GM18507 (cell line): ENCODE measurements around the gene EDN3.

Experiments used
- DNase-seq: peaks from one replicate; pipeline ENCODE4 v3.0.0; 2011; ENCODE audit warnings: low read depth; ENCODE audit not compliant: insufficient read length; ENCODE audit errors: extremely low spot score
- FAIRE-seq: peaks from 2 replicates; lab custom pipeline; 2011; peaks lifted over from hg19 to GRCh38; lab: Jason Lieb, UNC

EDN3 gene

DNA sequence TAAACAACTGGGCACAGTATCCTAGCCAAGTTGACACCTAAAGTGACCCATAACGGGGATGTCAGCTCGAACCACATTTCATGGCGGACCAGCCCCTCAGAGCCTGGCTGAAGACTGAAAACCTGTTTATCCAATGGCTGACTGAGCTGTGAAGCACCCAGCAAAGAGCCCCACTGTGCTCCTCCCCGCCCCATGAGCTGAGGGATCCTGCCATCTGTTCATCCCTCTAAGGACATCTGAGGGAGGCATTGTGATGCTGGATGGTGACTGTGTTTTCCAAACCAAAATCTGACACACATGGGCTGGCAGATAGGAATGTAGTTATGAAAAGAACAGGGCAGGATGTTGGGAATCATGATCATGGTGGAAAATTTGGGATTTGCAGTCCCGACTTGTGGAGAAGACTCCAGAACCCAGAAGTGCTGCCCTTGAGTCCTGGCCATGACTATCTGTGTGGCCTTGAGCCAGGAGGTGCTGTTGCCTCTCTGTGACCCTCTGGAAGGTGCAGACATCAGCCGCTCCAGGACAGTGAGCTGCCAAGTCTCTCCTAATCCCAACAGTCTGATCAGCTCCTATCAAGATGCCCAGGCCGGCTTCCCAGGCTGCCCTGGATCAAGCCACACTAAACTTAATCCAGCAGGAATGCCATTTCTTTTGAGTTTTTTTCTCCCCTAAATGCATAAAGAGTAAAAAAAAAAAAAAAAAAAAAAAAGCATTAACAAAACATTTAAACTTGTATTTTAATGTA is 5.7 kb downstream of the EDN3 start:
- no peak for FAIRE-seq

DNA sequence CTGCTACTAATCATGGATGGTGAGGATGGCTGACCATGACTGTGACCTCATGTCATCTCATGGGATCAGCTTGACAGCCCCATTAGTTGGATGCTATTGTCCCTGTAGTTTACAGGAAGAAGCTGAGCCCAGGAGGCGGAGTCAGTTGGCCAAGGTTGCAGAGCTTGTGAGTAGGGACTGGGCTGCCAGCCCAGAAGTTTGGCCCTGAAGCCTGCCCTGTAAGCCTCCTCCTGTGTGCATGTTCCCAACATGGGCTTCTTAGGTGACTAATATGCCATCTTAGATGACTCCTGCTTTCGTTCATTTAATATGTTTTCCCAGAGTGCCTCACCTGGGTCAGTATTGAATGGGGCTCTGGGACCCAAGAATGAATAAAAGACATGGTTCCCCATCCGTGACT is 6.9 kb downstream of the EDN3 start:
- FAIRE-seq (no peak), DNase-seq (no peak)

More for the DNA sequence above, 5.7 kb downstream of the EDN3 start:
- DNase-seq, result no peak

DNA sequence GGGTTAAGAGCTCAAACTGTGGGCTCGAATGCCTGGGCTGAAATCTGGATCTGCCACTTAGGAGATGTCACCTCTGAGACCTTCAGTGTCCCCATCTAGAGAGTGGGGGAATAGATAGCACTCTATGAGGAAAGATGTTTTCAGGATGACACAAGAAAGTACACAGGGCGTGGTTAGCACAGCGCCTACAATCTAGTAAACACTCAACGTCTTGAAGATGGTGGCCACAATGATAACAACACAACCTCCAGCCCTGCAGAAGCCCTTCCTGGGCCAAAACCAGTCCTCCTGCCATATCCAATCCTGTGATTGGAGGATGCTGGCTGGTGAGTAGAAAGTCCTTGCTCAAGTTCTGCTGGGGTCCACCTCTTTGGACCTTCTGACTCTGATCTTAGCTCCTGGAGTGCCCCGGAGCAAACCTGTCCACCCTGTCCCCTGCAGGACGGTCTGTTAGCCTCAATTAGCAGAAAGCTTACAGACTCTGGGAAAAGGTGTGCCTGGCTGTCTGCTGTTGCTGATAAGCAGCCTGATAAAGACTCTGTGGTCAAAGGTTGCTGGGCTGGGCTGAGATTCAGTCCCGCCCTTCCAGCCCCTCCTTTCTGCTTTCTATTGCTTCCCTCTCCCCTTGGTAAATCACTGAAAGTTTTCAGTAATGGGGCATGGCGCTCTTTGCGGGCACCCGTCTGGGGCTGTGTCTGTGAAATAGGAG is 8.2 kb downstream of the EDN3 start:
- DNase-seq, result no peak
- no peak for FAIRE-seq

DNA sequence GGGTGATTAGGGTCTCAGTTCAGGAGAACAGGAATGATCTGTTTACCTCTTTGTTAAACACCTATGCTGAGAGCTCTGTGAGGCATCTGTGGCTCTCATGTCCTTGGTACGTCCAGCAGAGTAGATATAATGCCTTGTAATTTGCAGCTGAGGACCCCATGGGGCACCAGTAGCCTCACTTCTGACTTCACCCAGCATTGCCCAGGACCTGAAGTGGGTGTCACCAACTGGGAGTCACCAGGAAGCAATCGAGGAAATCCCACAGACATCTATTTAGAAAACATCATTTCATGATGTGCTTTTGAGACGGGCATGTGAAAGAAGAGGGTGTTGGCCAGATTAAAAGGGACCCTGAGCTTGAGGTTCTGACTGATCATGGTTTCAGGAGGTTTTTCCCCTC is 8.8 kb downstream of the EDN3 start:
- no peak for FAIRE-seq
- no peak for DNase-seq

DNA sequence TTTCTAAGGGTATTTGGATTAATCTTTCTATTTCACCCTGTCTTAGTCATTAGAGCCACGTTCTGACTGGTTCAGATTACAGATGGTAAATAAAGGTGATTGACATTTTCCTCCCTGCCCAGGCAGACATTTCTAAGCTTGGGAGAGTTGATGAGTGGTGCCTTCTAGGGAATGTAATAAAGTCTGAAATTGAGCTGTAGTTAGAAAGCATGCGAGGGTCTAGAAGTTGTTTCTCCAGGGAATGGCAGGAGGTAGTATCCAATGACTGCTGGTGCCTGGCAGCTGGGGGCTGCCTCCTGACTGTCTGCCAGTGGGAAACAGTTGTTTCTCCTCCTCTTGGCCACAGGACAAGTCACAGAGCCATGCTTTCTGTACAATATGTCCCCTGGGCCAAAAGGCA is 14.6 kb downstream of the EDN3 start:
- DNase-seq (no peak), FAIRE-seq (no peak)

DNA sequence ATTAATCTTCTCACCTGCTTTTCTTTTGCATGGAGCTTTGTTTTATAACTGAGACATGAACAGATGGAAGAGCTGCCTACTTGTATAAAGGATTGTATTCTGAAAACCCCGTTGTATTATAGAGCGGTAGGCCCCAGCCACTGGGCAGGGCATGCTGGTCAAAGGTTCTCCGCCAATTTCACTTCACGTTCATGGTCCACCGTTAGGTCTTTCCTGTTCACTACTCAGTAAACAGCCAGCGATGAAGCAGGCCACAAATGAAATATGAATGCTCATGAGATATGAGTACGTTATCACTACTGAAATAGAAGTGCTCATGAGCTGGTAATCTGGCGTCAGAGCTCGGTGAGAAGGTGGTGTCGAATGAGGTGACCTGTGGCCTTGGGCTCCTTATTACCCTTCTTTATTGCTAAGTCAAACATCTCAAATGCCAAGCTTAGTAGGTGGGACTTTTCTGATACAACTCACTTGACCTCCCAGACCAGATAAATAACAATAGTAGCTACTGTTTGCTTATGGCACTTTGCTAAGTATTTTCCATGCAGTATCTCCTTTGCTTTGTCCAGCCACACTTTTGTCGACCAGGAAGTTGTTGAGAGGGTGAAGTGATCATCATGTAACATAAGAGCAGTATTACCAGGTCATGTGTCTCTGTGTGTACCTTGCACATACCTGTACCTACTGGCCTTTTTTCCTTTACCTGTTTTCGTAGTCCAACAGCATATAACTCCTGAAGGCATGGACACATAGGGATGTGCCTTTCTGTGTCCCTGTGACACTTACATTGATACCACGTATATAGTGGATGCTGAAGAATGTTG is 16.7 kb downstream of the EDN3 start:
- DNase-seq, result no peak
- FAIRE-seq, result no peak

DNA sequence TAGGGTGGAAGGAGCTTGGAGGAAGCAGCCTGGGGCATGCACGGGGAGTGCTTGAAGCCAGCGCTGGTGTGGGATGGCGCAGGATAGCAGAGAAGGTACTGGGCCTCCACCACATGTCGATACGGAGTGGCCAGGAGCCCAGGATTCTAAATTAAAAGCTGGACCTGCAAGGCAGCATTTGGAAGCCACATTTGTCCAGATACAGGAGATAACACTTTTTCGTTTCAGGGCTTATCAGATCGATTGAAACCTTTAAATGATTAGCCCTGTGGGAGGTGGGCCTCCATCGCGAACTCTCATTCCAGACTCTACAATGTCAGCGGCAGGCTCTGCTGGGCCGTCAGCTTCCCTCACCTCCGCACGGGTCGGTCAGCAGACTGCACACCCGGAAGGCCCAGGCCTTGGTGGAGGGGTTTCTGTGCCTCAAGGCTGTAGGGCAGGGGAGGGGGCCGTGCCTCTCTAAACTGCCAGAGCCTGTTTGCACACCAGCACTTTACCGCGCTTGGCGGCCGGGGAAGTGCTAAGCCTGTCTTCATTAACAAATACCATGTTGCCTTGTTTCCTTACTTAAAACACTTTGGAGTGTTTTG is 17.9 kb downstream of the EDN3 start:
- FAIRE-seq (no peak), DNase-seq (no peak)

DNA sequence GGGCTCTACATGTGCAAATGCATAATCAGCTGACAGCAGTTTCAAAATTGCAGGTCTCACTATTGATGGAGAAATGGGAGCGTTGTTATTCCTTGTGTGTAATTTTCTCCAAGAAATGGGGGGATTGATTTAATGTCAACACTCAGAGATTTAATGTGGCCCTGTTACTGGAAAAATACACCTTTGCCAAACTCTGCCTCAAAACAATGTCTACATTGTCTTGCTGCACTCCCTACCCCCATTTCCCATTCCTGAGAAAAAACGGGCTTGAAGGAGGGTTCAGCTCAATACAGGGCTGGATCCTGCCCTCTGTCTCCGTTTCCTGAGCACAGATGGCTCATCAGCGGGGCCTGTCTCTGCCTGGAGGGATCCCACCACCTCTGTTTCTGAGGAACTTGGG is 18.4 kb downstream of the EDN3 start:
- FAIRE-seq (no peak), DNase-seq (no peak)

DNA sequence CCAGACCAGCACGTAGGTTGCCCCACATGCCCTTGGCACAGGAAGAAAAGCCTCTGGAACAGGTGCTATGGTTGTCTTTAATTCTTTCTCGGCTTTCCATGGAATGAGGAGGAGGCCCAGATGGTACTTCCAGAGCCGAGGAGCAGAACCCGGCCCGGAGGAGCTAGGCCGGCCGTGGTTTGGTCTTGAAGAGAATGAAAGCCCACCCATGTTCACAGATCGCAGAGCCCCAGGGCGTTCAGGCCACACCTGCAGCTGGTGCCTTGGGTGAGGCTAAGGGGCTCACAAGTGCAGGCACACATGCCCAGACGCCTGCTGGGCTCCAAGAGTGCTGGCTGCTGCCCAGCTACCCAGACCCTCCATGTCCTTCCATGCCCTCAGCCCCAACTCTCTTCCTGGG is 20.0 kb downstream of the EDN3 start:
- DNase-seq (no peak), FAIRE-seq (no peak)

DNA sequence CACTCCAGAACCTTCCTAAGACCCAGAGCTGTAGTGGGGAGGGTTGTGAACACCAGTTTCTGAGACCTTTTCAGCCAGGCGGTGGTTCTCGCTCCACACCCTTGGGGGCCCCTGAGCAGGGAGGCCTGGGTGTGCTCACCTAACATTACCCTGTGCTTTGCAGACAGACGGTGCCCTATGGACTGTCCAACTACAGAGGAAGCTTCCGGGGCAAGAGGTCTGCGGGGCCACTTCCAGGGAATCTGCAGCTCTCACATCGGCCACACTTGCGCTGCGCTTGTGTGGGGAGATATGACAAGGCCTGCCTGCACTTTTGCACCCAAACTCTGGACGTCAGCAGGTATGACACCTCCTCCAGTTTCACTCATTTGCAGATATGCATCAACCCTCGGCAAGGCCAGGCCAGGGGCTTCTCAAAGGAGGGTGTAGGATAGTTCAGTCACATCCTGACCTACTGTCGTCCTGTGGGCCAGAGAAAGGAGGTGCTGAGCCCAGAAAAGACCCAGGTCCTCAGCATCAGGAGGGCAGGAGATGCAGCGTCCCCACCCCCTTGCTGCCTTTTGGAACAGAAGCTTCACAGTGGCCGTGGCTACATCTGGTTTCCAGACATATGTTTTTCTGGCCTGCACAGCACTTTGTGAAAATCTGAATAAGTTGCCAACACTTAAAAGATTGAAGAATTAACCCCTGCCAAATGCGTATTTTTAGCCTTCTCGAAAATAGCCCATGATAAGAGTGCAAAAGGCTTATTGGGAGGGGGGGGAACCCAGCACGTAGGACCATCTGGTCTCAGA is 20.6 kb downstream of the EDN3 start:
- no peak for FAIRE-seq

DNA sequence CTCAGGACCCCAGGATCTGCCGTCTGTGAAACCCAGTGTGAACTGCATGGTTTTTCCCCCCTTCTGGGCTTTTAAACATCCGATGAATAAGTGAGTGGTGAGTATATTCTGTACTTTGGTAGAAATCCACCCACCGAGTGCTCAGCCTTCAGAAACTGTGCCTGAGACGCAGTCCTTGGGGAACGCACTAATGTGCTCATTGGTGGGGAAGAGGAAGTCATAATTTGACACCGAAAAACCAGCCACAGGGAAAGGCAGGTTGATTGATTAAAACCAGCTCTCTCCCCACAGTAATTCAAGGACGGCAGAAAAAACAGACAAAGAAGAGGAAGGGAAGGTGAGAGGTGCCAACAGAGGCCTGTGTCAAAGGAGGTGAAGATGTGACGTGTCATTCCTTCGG is 21.7 kb downstream of the EDN3 start:
- no peak for DNase-seq
- FAIRE-seq, result no peak

More for the DNA sequence above, 20.6 kb downstream of the EDN3 start:
- DNase-seq, result no peak

DNA sequence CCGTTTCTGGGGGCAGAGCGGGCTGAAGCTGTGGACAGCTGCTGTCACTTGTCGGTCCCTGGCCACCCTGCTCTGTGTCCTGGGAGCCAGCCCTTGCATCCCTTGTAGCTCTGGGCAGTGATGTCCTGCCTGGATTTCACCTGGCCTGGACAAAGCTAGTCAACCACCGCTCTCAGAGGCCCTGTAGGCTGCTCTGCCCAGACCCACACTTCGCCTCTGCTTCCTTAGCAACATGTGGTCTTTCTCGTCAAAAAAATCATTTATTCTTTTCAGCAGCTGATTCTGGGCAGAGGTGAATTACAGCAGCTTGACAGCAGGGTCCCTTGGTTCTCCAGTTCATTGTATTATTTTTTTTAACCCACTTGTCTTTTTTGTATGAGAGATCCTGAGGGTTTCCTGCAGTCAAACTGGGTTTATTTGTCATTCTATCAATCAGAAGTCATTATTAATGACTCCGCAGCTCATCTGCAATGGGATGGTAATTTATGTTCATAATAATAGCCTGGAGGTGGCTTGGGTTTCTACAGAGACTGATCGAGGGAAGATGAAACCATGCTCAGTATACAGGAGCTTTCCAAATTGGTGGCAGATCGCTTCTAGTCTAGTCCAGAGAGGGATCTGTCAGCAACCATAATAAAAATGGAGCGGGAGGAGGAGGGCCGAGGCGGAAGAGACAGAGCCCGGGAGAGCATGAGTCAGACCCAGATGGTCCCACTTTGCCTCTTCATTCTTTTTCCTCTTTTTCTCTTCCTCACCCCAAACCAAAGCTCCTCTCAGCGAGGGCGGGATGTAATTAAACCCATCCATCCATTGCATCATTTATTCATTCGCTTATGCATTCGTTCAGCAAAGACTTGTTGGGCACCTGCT is 22.4 kb downstream of the EDN3 start:
- no peak for DNase-seq
- no peak for FAIRE-seq

DNA sequence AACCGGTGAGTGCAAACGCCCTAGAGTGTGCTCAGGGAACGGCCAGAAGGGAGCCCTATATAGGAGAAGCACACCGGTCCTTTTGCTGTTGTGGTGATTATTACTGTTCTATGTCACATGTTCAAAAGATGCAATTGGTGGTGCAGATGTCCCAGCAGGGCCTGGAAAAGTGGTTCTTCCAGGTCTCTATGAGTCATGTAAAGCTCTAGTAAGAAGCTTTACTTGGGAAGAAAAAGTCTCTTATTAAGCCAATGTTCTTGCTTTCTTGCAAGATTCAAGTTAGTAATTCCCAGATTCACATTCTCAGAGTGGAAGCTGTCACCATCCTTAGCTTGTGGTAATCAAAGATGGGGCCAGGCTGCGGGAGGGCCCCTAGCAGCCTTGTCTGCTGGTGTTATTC is 23.3 kb downstream of the EDN3 start:
- DNase-seq (no peak), FAIRE-seq (no peak)

DNA sequence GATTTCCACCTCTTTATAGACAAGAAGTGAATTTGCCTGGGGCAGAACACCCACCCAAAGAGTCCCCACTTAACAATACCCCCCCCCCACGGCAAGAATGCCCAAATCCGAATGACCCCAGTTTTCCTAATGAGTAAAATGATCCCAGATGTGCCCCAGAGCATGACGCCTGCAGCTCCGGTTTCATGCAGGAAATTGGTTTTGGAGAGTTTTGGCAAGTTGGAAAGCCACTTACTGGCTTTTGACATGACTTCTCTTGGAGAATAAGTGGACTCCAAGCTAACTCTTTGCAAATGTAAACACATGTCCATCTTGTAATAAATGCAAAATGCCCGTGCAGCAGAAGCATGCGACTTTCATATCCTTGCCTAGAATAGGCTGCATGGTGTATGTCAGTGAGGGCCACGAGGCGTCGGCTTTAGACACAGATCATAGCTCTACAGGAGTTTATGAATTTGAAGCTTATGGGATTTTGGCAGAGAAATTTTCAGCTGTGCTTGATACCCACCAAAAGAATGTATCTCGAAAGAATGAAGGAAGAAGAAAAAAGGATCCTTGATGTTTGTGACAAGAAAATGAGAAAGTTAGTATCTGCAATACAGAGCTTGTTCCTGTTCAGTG is 24.2 kb downstream of the EDN3 start:
- no peak for DNase-seq
- FAIRE-seq, result no peak

DNA sequence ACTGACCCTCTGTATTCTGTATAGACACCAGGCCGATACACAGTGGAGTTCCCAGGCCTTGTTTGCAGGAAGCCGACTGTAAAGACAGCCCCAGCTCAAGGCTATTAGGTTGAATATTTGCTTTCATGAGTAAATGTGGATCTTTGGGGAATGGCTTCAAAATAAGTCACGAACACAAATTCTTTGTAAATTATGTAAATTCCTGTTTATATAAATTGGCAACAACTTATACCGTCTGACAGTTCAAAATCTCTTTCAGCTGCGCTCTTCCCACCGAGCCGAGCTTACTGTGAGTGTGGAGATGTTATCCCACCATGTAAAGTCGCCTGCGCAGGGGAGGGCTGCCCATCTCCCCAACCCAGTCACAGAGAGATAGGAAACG is 24.7 kb downstream of the EDN3 start:
- no peak for DNase-seq
- no peak for FAIRE-seq

DNA sequence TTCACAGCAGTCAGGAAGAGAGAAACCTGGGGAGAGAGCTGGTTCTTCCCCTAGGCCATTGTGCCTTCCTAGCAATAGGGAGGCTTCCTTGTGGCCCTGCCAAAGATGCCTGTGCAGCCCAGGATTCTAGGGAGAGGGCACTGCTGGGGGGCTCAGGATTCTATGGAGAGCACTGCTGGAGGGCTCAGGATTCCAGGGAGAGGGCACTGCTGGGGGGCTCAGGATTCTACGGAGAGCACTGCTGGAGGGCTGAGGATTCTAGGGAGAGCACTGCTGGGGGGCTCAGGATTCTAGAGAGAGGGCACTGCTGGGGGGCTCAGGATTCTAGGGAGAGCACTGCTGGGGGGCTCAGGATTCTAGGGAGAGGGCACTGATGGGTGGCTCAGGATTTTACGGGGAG is 25.8 kb downstream of the EDN3 start:
- FAIRE-seq, result no peak

DNA sequence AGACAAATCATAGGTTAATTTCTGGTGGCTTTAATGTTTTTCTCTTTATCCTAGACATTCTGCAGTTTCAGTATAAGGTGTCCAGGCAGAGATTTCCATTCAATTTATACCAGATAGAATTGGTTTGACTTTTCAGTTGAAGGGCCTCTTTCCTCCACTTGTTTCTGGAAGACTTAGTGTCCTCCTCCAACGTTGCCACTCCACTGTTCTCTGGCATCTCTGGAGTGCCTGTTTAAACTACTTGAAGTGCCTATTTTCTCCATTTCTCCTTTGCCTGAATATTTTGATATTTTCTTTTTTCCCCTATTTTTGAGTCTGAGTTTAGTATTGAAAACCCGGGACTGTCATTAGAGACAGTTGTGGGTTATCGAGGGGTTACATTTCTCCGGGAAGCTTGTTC is 27.7 kb downstream of the EDN3 start:
- FAIRE-seq (no peak), DNase-seq (no peak)

More for the DNA sequence above, 25.8 kb downstream of the EDN3 start:
- no peak for DNase-seq

DNA sequence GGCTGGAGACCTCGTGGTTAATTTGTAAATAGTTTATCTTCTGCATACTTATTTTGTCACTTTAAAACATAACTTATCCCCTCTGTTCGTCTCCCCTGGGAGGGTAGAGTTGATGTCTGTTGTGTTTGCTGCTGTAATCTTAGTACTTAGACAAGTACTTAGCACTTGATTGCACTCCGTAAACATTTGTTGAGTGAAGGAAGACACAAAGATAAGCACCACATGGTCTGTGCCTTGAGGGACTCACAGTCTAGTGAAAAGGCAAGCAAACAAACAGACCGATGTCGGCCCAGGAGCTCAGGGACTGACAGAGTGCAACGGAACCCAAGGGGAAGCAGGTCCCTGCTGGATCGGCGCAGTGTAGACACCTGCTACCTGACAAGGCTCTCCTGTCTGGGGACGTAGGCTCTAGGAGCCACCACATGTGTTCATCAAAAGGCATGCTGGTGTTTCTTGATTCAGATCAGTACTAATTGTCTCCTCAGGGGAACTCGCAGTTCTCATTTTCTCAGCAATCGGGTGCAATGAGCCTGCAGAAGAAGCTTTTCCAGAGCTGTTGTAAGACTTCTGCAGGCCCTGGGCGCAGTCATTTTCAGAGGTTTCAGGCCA is 31.4 kb downstream of the EDN3 start:
- FAIRE-seq (no peak), DNase-seq (no peak)
